GM03348 (cell line): ENCODE data around the gene DNAJB8.

Source experiments
- DNase-seq: peaks from one replicate; pipeline ENCODE4 v3.0.0; 2012; ENCODE audit warnings: low spot score

DNAJB8 gene

GRCh38 chr3:128425142-128425845 lies 41.4 kb downstream of the DNAJB8 start:
- DNase-seq: no peak

GRCh38 chr3:128424508-128425069 lies 42.1 kb downstream of the DNAJB8 start:
- DNase-seq: no peak

GRCh38 chr3:128423525-128424147 lies 43.1 kb downstream of the DNAJB8 start:
- no peak for DNase-seq

- no peak for DNase-seq
Measured at GRCh38 chr3:128422762-128423524, 43.7 kb downstream of the DNAJB8 start.

- DNase-seq: no peak
Measured at GRCh38 chr3:128421966-128422365, 44.7 kb downstream of the DNAJB8 start.

GRCh38 chr3:128421439-128421836 lies 45.3 kb downstream of the DNAJB8 start:
- no peak for DNase-seq

GRCh38 chr3:128420720-128421438 lies 45.8 kb downstream of the DNAJB8 start:
- DNase-seq: no peak

GRCh38 chr3:128420289-128420688 lies 46.4 kb downstream of the DNAJB8 start:
- DNase-seq: no peak

GRCh38 chr3:128419311-128419710 lies 47.4 kb downstream of the DNAJB8 start:
- no peak for DNase-seq

- DNase-seq: no peak
Measured at GRCh38 chr3:128418900-128419299, 47.8 kb downstream of the DNAJB8 start.

GRCh38 chr3:128416578-128417211 lies 50.0 kb downstream of the DNAJB8 start:
- DNase-seq: peak; percentile 88

GRCh38 chr3:128415773-128416577 lies 50.7 kb downstream of the DNAJB8 start:
- no peak for DNase-seq

GRCh38 chr3:128415200-128415772 lies 51.4 kb downstream of the DNAJB8 start:
- DNase-seq: no peak

- no peak for DNase-seq
Measured at GRCh38 chr3:128413413-128414205, 53.1 kb downstream of the DNAJB8 start.

- no peak for DNase-seq
Measured at GRCh38 chr3:128413003-128413370, 53.7 kb downstream of the DNAJB8 start.
